ENCODE measurements around the gene RAB7B. TPM values are rescaled to one million over a fixed set of nuclear protein-coding genes. Genes with fewer than 3 reads are reported as not detected.

The RAB7B gene
- total and polyA plus RNA-seq, 2 of the 13 experiments (the other 11 are each of a cell fraction or from before 2014, with no cell fraction given): 0.05 to 0.46 TPM

DNA sequence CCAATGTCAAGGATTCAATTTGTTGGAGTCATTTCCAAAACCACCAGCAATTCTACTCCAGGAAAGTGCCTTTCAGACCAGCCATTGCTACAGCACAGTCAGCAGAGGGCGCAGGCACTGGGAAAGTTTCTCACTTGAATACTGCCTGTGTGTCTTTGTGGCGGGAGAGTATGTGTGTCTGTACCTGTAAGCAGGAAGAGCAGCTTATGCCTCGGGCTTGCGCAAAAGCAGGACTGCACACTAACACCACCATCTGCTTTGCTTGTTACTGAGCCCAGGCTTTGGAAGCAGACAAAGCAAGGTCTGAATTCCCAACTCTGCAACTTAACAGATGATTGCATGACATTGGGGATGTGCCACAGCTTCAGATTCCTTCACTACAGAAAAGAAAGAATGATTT, 27.5 kb upstream of the RAB7B start:
- BruUV-seq (replicated peaks): no TSS peak
- Histone ChIP-seq H2AFZ (ENCODE audit: low read length) (no peak overlapping the region), H3K4me3 (replicated peaks in 1 of 3; ENCODE audit: insufficient read depth in 1 of 3, low read depth in 2 of 3, low read length in 3 of 3) (no peak overlapping the region), H3K27me3 (ENCODE audit: control insufficient read depth in 1 of 2, insufficient read depth in 2 of 2, low read length in 2 of 2) (peaks cover 0 to 22% of the 10 kb centered on the region in 2 experiments; a peak in 2 of 5 replicates), H3K27ac (ENCODE audit: extremely low read length, insufficient read depth, low read length) (no peak overlapping the region), H3K79me2 (ENCODE audit: insufficient read depth, low read length) (no peaks in the 10 kb centered on the region), H3K4me1 (ENCODE audit: insufficient read depth, low read length) (peaks cover 19% of the 10 kb centered on the region), H3K9me3 (ENCODE audit: low read length) (no peaks in the 10 kb centered on the region), H3K36me3 (replicated peaks in 1 of 2; ENCODE audit: control insufficient read depth in 1 of 2, insufficient read depth in 2 of 2, low read length in 2 of 2) (no peaks in the 10 kb centered on the region), H3K4me2 (ENCODE audit: low read depth, low read length) (peak overlapping the region; percentile 38), H4K20me1 (ENCODE audit: insufficient read depth, low read length) (no peaks in the 10 kb centered on the region), H3K9ac (ENCODE audit: insufficient read depth, low read depth, low read length) (no peak overlapping the region)
- in situ Hi-C loops (cut with HindIII; ENCODE audit: extremely low pct_ligation_motif_present, low pct_unique_long_range_greater_than_20kb) (no loop called here), intact Hi-C loops (cut with micrococcal nuclease; ENCODE audit: unreplicated experiment) (loop anchor here (1.0 kb wide), 3 partner anchors 25 to 76 kb away; no protein-coding TSS in a partner anchor)
- CTCF ChIA-PET (ENCODE audit: low intra/inter-chr PET ratio, low total read pairs): interaction anchor here (0.9 to 5.8 kb wide), 2 partner anchors 76 to 112 kb away, joined by 3 to 105 read pairs; no protein-coding TSS in a partner anchor
- POLR2A ChIA-PET: interaction anchor here (0.7 to 1.5 kb wide), 2 partner anchors 25 to 76 kb away, joined by 3 to 5 read pairs; no protein-coding TSS in a partner anchor
- 0% methylated on average over 2 of the region's 4 CpGs for WGBS (ENCODE audit: low lambda C conversion rate)
- FAIRE-seq: peak; percentile 99
- peak; percentile 87 for DNase-seq (ENCODE audit: low spot score)
- ATAC-seq: peak; percentile 99
- TF ChIP-seq PHF5A (CRISPR knock-in tag; IDR thresholded peaks at IDR 0.05; ENCODE audit: low read depth, unreplicated experiment) (no peak), ZNF780A (CRISPR knock-in tag; IDR thresholded peaks at IDR 0.05) (no peak), ZNF335 (CRISPR knock-in tag; IDR thresholded peaks at IDR 0.05) (no peak), ZNF317 (CRISPR knock-in tag; IDR thresholded peaks at IDR 0.05) (no peak), HOXA3 (CRISPR knock-in tag; IDR thresholded peaks at IDR 0.05) (peak; percentile 76), ZNF44 (CRISPR knock-in tag; IDR thresholded peaks at IDR 0.05) (0 out of 2 replicates have a peak, but pooled peaks have one; percentile 24), NR3C1 (CRISPR knock-in tag; IDR thresholded peaks at IDR 0.05) (no peak), RAD21 (CRISPR knock-in tag; IDR thresholded peaks at IDR 0.05) (peak; percentile 89), SKI (IDR thresholded peaks at IDR 0.05; ENCODE audit: partially characterized antibody) (no peak), NCOA2 (CRISPR knock-in tag; IDR thresholded peaks at IDR 0.05) (peak; percentile 32; the same call in 1 of the 2 replicates), KDM3A (CRISPR knock-in tag; IDR thresholded peaks at IDR 0.05; ENCODE audit: low read depth) (0 out of 2 replicates have a peak, but pooled peaks have one; percentile 32), RFX5 (IDR thresholded peaks at IDR 0.05; ENCODE audit: low read depth, low read length) (no peak), MYC (CRISPR knock-in tag; IDR thresholded peaks at IDR 0.05; ENCODE audit: borderline replicate concordance) (no peak), YY1 (IDR thresholded peaks at IDR 0.05; ENCODE audit: insufficient read depth, insufficient replicate concordance, low read depth, low read length) (peak; percentile 49), ZNF331 (CRISPR knock-in tag; IDR thresholded peaks at IDR 0.05) (peak; percentile 51; the same call in 1 of the 2 replicates), NR2F6 (IDR thresholded peaks at IDR 0.05) (no peak), NR2F6 (CRISPR knock-in tag; IDR thresholded peaks at IDR 0.05) (peak; percentile 22; the same call in 1 of the 2 replicates), SMARCC2 (IDR thresholded peaks at IDR 0.05) (no peak), DR1 (CRISPR knock-in tag; IDR thresholded peaks at IDR 0.05) (no peak)
- TF ChIP-seq, protein P1, sequence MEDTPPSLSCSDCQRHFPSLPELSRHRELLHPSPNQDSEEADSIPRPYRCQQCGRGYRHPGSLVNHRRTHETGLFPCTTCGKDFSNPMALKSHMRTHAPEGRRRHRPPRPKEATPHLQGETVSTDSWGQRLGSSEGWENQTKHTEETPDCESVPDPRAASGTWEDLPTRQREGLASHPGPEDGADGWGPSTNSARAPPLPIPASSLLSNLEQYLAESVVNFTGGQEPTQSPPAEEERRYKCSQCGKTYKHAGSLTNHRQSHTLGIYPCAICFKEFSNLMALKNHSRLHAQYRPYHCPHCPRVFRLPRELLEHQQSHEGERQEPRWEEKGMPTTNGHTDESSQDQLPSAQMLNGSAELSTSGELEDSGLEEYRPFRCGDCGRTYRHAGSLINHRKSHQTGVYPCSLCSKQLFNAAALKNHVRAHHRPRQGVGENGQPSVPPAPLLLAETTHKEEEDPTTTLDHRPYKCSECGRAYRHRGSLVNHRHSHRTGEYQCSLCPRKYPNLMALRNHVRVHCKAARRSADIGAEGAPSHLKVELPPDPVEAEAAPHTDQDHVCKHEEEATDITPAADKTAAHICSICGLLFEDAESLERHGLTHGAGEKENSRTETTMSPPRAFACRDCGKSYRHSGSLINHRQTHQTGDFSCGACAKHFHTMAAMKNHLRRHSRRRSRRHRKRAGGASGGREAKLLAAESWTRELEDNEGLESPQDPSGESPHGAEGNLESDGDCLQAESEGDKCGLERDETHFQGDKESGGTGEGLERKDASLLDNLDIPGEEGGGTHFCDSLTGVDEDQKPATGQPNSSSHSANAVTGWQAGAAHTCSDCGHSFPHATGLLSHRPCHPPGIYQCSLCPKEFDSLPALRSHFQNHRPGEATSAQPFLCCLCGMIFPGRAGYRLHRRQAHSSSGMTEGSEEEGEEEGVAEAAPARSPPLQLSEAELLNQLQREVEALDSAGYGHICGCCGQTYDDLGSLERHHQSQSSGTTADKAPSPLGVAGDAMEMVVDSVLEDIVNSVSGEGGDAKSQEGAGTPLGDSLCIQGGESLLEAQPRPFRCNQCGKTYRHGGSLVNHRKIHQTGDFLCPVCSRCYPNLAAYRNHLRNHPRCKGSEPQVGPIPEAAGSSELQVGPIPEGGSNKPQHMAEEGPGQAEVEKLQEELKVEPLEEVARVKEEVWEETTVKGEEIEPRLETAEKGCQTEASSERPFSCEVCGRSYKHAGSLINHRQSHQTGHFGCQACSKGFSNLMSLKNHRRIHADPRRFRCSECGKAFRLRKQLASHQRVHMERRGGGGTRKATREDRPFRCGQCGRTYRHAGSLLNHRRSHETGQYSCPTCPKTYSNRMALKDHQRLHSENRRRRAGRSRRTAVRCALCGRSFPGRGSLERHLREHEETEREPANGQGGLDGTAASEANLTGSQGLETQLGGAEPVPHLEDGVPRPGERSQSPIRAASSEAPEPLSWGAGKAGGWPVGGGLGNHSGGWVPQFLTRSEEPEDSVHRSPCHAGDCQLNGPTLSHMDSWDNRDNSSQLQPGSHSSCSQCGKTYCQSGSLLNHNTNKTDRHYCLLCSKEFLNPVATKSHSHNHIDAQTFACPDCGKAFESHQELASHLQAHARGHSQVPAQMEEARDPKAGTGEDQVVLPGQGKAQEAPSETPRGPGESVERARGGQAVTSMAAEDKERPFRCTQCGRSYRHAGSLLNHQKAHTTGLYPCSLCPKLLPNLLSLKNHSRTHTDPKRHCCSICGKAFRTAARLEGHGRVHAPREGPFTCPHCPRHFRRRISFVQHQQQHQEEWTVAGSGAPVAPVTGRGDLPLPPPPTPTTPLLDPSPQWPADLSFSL (CRISPR knock-in tag; IDR thresholded peaks at IDR 0.05): peak; percentile 90
- TF ChIP-seq, protein P2, sequence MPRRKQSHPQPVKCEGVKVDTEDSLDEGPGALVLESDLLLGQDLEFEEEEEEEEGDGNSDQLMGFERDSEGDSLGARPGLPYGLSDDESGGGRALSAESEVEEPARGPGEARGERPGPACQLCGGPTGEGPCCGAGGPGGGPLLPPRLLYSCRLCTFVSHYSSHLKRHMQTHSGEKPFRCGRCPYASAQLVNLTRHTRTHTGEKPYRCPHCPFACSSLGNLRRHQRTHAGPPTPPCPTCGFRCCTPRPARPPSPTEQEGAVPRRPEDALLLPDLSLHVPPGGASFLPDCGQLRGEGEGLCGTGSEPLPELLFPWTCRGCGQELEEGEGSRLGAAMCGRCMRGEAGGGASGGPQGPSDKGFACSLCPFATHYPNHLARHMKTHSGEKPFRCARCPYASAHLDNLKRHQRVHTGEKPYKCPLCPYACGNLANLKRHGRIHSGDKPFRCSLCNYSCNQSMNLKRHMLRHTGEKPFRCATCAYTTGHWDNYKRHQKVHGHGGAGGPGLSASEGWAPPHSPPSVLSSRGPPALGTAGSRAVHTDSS (CRISPR knock-in tag; conservative IDR thresholded peaks at IDR 0.05): no peak
